Sciatic nerve (tissue), 2 donors: ENCODE results near the gene ALX4. TPM values are rescaled to one million over a fixed set of nuclear protein-coding genes. Genes with fewer than 3 reads are reported as not detected.

Source experiments
- ATAC-seq: fragments of 200-7000 bp; cut with Tn5 transposase; one replicate; pipeline ENCODE4 v1.9.1; 2020; ENCODE audit warnings: mild to moderate bottlenecking, moderate library complexity
- DNase-seq: peaks from one replicate; pipeline ENCODE4 v3.0.0-alpha.2; 2020; ENCODE audit warnings: low spot score
- intact Hi-C: fragments of 100-400 bp; cut with DNase I; formaldehyde crosslinking; loops from one replicate; pipeline ENCODE4 v1.14.2; 2022
- total RNA-seq: library from RNA; stranded (reverse); fragmentation: NEBNext Ultra II Directional; extraction: Animal tissue kit (Norgen Biotek cat#: 25700); gene quantifications from one replicate; pipeline ENCODE4 v1.2.1, GENCODE V29; 2021
- donor health status: DM: no; HTN: no; CAD: no.
- donor health status: DM: no; HTN: no; CAD: no.

Gene ALX4
- 1.1 TPM for total RNA-seq

DNA sequence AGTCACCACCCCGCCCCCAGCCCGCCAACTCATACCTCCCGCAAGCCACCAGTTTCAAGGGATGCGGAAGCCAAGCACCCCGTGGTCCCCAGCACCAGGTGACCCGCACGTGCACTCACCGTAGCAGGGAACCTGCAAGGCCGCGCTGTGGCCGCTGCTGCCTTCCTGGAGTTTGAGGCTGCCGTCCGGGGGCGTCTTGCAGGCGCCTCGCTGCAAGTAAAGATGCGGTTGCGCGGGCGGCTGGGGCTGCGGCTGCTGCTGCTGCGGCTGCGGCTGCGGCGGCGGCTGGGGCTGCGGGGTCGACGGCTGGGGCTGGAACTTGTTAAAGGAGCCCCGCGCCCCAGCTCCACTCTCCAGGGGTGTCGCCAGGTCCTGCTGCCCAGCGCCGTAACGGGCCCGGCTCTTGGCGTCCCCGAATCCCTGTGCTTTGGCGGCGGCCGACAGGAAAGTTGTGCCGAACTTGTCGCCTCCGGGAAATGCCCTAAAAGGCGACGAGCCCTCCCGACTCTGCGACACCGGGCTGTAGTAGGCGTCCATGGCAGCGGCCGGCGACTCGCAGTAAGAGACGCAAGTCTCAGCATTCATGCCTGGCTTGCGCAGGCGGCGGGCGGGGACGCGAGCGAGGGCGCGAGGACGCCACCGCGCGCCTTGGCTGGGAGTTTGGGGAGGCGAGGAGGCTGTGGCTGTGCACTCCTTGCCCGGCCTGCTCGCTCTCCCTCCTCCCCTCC is at the start of gene ALX4:
TSS of gene ALX4 (minus strand) at position 662 of the 728 bp plus-strand sequence. CDS start at position 585, 77 bp downstream.
- intact Hi-C loops: no loop called here
- ATAC-seq: peak; percentile 89
- DNase-seq: peak; percentile 78

DNA sequence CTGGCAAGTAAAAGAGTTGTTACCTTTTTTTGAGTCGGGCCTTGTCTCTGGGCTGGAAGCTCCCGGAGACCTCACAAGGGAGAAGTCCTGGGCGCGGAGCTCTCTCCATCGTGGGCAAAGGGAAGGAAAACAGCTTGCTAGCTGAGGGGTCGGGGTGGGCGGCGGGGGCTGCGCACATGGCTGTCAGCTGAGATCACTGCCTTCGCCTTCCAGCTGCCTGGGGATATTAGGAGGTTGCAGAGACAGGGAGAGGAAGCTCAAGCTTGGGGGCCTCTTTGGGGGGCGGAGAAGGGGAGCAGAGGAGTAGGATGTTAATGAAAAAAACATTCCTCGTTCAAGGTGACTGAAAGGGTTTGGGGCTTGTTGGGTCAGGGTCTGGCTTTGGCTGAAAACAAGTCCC is 49.2 kb upstream of the ALX4 start:
- intact Hi-C loops: no loop called here
- DNase-seq (no peak), ATAC-seq (no peak)

GRCh38 chr11:44358713-44359112 is 48.8 kb upstream of the ALX4 start:
- intact Hi-C loops: no loop called here
- no peak for ATAC-seq
- no peak for DNase-seq

- no peak for ATAC-seq
- DNase-seq: no peak
- intact Hi-C loops: no loop called here
These were observed 47.8 kb upstream of the ALX4 start for GRCh38 chr11:44357711-44358110.

DNA sequence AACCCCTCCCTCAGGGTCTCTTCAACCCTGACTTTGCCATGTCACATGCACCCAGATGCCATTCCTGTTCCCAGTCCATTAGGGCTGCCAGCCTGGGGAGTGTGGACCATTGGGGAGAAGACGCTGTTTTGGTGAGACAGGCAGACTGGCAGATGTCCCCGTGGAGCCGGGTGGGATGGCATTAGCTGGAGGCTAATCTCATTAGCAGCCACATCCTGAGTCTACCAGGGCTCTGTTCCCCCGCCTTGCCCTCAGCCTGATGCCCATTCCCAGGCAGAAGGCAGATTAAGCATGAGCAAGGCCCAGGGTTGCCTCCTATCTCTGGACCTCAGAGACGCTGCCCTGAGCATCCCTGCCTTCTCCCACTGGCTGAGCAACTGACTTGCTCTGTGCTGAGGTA is 46.4 kb upstream of the ALX4 start:
- intact Hi-C loops: no loop called here
- no peak for ATAC-seq
- no peak for DNase-seq

DNA sequence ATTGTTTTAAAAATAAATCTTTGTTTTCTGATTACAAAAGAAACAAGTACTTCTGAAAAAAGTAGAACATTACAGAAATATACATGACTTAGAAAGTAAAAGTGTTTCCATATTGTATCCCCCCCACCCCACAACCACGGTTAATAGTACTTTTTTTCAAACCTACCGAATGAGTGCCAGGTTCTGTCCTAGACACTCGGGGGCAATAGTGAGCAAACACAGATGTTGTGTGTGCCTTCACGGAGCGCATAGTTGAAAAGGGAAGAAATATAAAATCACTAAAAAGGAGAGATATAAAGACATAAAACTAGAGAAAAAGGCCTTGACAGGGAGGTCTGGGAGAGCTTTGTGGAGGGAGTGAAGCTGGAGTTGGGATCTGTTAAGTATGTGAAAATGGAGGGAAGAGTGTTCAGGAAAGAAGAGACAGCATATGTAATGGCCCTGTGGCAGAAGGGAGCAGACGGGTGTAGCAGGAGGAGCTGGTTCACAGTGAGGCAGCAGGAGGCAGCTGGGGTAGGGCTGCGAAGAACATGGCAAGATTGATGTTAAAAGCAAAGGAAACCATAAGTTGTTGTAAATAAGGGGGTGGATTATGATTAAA is 42.1 kb upstream of the ALX4 start:
- DNase-seq (no peak), ATAC-seq (no peak)
- intact Hi-C loops: no loop called here

- intact Hi-C loops: no loop called here
- no peak for ATAC-seq
- no peak for DNase-seq
These were observed 41.2 kb upstream of the ALX4 start for GRCh38 chr11:44351006-44351660.

DNA sequence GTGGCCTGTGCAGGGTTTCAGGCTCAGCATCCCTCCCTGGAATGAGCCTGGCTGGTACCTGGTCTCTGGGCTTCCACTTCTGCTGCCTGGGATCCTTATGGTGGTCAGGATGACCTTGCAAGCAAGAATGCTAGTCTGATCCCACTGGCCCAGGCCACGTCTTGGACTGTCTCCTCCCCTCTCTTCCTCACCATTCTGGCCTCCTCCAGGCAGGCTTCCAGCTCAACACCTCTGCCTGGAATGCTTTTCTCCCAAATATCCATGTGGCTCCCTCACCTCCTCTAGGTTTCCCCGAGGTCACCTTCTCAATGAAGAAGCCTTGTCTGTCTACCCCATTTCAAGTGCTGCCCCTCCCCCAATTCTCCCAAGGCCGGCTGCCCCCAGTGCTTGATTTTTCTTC is 39.4 kb upstream of the ALX4 start:
- ATAC-seq (no peak), DNase-seq (no peak)
- intact Hi-C loops: no loop called here

- DNase-seq: no peak
- ATAC-seq: no peak
- intact Hi-C loops: no loop called here
These were observed 38.8 kb upstream of the ALX4 start for GRCh38 chr11:44348721-44349120.

GRCh38 chr11:44348114-44348513 is 38.2 kb upstream of the ALX4 start:
- ATAC-seq: no peak
- intact Hi-C loops: no loop called here
- DNase-seq: no peak

DNA sequence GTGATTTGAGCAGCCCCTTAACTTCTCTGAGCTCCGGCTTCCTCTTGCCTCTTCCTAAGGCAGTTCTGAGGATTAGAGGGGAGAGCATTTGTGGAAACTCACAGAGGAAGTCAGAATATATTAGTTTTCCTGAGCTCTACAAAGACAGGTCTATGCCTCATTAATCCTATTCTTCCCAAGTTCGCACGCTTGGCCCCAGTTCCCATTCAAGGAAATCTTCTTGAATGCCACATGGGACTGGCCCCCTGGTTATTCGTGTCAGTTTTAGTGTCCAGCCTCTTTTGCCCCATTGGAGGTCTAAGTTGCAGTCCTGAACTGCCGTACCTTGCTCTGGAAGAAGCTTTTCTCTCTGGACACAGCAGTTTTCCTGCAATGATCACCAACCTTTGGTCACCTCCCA is 37.6 kb upstream of the ALX4 start:
- no peak for ATAC-seq
- intact Hi-C loops: no loop called here
- no peak for DNase-seq

DNA sequence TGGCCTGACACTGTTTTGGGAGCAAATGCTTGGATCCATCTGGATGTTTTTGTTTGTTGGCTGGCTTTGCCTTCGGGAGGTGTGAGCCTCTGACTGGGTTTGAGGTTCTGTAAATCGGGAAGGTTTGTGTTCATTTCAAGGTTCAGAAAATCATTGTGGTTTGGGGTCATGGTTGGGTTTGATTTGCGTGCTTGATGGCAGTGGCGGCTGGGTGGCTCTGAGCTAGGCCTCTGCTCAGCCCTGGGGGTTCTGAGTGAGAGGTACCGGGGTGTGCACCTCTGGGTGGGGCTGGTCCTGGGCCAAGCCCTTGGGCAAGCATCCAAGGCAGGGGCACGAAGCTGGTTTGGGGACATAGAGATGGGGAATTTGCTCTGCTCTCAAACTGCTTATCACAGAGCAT is 37.0 kb upstream of the ALX4 start:
- ATAC-seq (no peak), DNase-seq (no peak)
- intact Hi-C loops: no loop called here

DNA sequence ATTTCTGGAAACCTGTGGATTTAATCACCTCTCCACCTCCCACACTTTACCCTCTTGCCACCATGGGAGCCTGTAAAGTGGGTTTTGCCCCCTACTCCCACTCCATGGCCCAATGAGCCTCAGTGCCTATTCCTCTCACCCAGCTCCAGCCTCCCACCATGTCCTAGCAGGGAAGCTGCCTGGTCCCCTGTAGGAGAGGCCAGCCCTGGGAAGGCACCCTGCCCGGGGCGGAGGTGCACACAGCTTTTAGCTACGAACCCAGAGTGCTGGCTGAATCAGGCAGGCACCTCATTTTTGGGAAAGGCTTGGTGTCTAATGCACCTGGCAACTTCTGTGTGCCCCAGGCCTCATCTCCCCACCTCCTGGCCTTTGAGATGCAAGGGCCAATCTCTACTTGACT is 35.8 kb upstream of the ALX4 start:
- intact Hi-C loops: no loop called here
- DNase-seq (no peak), ATAC-seq (no peak)

DNA sequence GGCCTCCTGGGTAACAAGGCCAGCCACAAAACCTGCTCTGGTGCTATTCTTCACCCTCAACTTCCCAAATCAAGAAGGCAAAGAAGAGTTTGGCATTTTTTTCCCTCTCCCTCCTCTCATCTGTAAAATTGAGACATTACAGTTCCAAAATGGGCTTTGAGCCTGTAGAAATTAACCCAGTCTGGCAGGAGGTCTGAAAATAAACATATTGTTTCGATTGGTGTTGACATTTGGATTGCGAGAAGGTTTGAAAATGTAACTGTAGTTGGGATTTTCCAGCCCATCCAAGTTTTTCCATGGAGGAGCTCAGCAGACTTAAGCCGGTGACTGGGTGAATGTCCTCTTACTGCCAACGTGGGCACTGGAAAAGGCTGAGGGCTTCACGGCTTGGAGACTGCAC is 35.0 kb upstream of the ALX4 start:
- DNase-seq: no peak
- no peak for ATAC-seq
- intact Hi-C loops: no loop called here

DNA sequence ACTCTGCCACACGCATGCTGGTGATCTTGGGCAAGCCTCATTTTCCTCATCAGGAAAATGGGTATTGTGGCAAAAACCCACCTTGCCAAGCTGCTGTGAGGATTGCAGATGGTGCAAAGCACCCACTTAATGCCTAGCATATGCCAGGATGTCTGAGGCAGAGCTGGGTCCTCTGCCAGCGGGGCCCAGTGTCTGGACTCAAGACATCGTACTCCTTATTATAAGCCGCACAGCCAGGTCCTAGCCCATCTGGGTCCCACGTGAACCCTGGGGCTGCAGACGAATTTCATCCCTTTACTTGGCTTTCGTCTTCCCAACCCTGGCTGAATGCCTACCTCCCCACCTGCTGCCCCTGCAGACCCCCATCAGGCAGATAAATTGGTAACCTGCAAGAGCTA is 34.5 kb upstream of the ALX4 start:
- intact Hi-C loops: no loop called here
- DNase-seq (no peak), ATAC-seq (no peak)

GRCh38 chr11:44343778-44344422 is 34.0 kb upstream of the ALX4 start:
- no peak for ATAC-seq

DNA sequence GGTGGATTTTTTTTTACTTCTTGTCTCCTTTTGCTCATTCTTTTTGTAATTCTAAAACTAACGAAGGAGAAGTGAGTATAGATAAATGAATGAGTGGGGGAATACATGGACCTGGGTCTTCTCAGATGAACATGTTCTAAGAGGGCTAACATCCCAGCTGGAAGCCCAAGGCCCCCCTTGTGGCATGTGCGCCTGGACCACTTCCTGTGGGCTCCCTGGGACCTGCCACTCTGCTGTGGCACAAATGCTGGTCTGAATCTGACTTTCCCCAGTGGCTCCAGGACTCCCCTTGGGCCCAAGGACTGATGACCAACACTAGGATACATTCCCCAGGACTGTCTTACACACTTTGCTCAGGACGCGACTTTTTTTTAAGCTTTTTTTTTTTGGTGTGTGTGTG is 32.7 kb upstream of the ALX4 start:
- no peak for DNase-seq
- intact Hi-C loops: no loop called here
- ATAC-seq: no peak

More at GRCh38 chr11:44343778-44344422, 34.0 kb upstream of the ALX4 start:
- intact Hi-C loops: no loop called here
- no peak for DNase-seq

- ATAC-seq (no peak), DNase-seq (no peak)
- intact Hi-C loops: no loop called here
These were observed 30.7 kb upstream of the ALX4 start for GRCh38 chr11:44340656-44341055.

GRCh38 chr11:44339530-44339883 is 29.6 kb upstream of the ALX4 start:
- intact Hi-C loops: no loop called here
- ATAC-seq (no peak), DNase-seq (no peak)
